Stimulated activated naive B cell treated with anti-CD40 and anti-IgM and Interleukin-4, amounts not matched to agents 10 μg/mL and 1 μg/mL and 100 μg/mL, for 72 hours (primary cell): ENCODE measurements around the gene GPR135.
A peak's percentile ranks its signal among the peaks of the same experiment; 100 is the strongest.

Experiments
- ATAC-seq, 2 donors: fragments of 150-1000 bp; cut with Tn5 transposase; replicated peaks; 2 replicates each; pipeline ENCODE4 v1.10.0; 2021; ENCODE audit warnings: moderate library complexity in 1 of 2
- DNase-seq: peaks from one replicate; pipeline ENCODE4 v3.0.0; 2021
- H3K27ac Mint-ChIP-seq: one replicate; pipeline ENCODE4 v1.8.0; 2022; ENCODE audit warnings: mild to moderate bottlenecking, mixed read lengths
- H3K27me3 Mint-ChIP-seq, 2 donors: one replicate each; pipeline ENCODE4 v1.8.0; 2022; ENCODE audit warnings: mixed read lengths in 2 of 2
- H3K36me3 Mint-ChIP-seq, 2 donors: one replicate each; pipeline ENCODE4 v1.8.0; 2022; ENCODE audit warnings: mixed read lengths in 2 of 2, mild to moderate bottlenecking in 1 of 2
- H3K4me1 Mint-ChIP-seq, 2 donors: one replicate each; pipeline ENCODE4 v1.8.0; 2022; ENCODE audit warnings: mixed read lengths in 2 of 2, mild to moderate bottlenecking in 1 of 2
- H3K4me3 Mint-ChIP-seq, 2 donors: one replicate each; pipeline ENCODE4 v1.8.0; 2022; ENCODE audit warnings: mild to moderate bottlenecking in 2 of 2, mixed read lengths in 2 of 2, moderate library complexity in 1 of 2
- H3K9me3 Mint-ChIP-seq, 2 donors: one replicate each; pipeline ENCODE4 v1.8.0; 2022; ENCODE audit warnings: mixed read lengths in 2 of 2, mild to moderate bottlenecking in 1 of 2

GPR135 gene

GRCh38 chr14:59483363-59483762 lies 18.2 kb upstream of the GPR135 start:
- Mint-ChIP-seq H3K4me3 (peak overlapping the region; percentile 90 to 94), H3K27ac (peak overlapping the region; percentile 95), H3K9me3 (no peaks in the 10 kb centered on the region), H3K27me3 (no peaks in the 10 kb centered on the region), H3K4me1 (peaks cover 28 to 49% of the 10 kb centered on the region in 2 donors), H3K36me3 (peaks cover 4 to 20% of the 10 kb centered on the region in 2 donors)
- no peak for ATAC-seq
- no peak for DNase-seq

DNA sequence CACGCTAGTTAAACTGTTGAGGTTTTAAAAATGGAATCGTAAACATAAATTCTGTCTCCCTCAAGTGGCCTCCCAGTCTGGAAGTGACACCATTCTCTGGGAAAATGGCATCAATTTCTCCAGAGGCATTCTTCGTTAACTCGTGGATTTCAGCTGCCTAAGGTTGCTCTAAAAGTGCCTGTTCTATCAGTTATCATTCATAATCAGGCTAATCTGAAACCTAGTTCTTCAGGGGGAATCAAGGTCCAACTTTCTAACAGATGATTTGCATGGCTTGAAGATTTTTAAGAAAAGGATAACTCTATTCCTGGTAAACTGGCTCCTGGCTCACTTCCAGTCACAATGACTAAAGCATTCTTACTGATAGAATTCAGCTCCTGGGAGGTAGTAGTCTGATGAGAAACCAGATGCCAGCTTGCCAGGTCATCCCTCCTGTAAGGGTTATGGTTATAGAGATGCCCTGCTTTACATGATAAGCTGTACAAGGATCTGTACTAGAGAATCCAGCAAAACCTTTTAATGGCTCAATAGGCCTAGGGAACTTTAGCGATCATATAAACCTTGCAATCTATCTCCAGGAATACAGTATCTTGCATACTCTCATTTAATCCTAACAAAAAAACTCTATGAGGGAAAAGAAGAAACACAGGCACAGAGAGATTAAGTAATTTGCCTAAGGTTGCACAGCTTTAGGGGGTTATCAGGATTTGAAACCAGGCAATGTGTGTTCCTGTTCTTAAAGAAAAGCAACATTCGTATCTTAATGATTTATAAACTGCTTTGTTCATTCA lies 17.6 kb upstream of the GPR135 start:
- H3K9me3 Mint-ChIP-seq, result no peaks in the 10 kb centered on the region
- peaks cover 26 to 49% of the 10 kb centered on the region in 2 donors for H3K4me1 Mint-ChIP-seq
- ATAC-seq (no peak), DNase-seq (no peak)
- no peak overlapping the region for H3K27ac Mint-ChIP-seq
- H3K27me3 Mint-ChIP-seq, result no peaks in the 10 kb centered on the region
- H3K36me3 Mint-ChIP-seq, result peaks cover 2 to 16% of the 10 kb centered on the region in 2 donors
- peak overlapping the region; percentile 90 to 94 for H3K4me3 Mint-ChIP-seq

DNA sequence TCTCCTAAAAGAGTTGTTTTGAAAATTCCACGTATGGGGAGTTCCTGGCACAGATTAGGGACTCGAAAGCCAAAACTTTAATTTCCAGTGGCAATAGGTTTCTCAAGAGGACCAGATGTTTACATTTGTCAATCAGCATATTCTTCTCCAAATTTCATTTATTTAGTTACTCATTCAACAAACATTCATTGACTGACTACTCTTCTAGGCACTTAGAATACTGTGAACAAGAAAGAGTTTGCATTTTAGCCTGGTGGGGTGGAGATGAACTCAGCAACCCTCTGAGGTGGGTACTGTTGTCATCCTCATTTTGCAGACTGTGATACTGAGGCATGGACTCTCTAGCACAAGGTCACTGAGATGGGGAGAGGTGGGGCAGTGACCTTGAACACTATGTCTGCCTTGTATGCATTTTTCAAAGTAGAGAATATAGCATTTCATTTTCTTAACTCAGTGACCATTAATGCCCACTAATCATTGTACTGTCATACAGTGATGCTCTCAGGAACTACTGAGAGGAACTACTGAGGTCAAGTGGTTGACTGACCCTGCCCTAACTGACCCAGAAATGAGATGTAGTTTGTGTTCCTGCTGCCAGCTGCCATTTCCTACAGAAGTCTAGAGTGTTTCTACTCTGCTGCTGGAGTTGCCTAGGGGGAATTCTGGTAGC lies 16.8 kb upstream of the GPR135 start:
- H3K4me1 Mint-ChIP-seq, result peaks cover 28 to 49% of the 10 kb centered on the region in 2 donors

GRCh38 chr14:59481407-59481806 lies 16.2 kb upstream of the GPR135 start:
- peaks cover 28 to 49% of the 10 kb centered on the region in 2 donors for H3K4me1 Mint-ChIP-seq
- no peak overlapping the region for H3K27ac Mint-ChIP-seq
- peak overlapping the region in 1 of 2 donors; percentile 14 for H3K4me3 Mint-ChIP-seq
- ATAC-seq, result no peak
- H3K27me3 Mint-ChIP-seq, result no peaks in the 10 kb centered on the region
- H3K9me3 Mint-ChIP-seq, result no peaks in the 10 kb centered on the region
- DNase-seq, result no peak
- H3K36me3 Mint-ChIP-seq, result peaks cover 5 to 18% of the 10 kb centered on the region in 2 donors

More for the DNA sequence above, 16.8 kb upstream of the GPR135 start:
- Mint-ChIP-seq H3K9me3 (no peaks in the 10 kb centered on the region), H3K27ac (no peak overlapping the region), H3K4me3 (peak overlapping the region in 1 of 2 donors; percentile 90), H3K27me3 (no peaks in the 10 kb centered on the region), H3K36me3 (peaks cover 2 to 16% of the 10 kb centered on the region in 2 donors)
- no peak for ATAC-seq
- no peak for DNase-seq

DNA sequence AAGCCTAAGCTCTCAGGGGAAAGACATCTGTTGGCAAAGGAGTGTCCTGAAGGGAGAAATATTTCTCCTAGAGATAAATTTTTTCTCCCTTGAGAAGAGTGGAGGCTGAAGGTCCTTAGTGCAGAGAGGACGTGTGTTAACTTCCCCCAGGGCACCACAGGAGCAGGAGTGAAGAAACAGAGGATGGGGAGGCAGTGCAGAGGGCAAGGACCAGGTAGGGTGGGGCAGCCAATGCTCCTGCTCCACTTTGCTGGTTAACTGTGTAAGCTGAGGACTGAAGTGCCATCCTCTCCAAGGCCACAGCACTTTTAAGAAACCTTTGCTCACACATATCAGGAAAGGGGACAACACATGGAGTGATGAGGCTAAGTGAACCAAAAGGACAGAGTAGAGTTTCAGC lies 15.0 kb upstream of the GPR135 start:
- H3K9me3 Mint-ChIP-seq, result no peaks in the 10 kb centered on the region
- H3K4me1 Mint-ChIP-seq, result peaks cover 25 to 42% of the 10 kb centered on the region in 2 donors
- no peak for DNase-seq
- peaks cover 6 to 20% of the 10 kb centered on the region in 2 donors for H3K36me3 Mint-ChIP-seq
- no peaks in the 10 kb centered on the region for H3K27me3 Mint-ChIP-seq
- no peak overlapping the region for H3K27ac Mint-ChIP-seq
- H3K4me3 Mint-ChIP-seq, result no peak overlapping the region
- ATAC-seq, result no peak

DNA sequence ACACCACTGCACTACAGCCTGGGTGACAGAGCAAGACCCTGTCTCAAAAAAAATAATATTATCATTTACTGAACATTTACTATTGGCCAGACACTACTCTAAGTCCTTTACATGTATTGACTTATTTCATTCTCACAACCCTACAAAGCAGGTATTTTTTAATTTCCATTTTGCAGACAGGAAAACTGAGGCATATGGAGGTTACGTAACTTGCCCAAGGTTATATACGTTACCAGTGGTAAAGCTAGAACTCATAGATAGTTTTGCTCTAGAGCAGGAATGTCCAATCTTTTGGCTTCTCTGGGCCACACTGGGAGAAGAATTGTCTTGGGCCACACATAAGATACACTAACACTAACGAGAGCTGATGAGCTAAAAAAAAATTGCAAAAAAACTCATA lies 13.4 kb upstream of the GPR135 start:
- no peak for DNase-seq
- no peak for ATAC-seq
- H3K4me3 Mint-ChIP-seq, result no peak overlapping the region
- peaks cover 9 to 22% of the 10 kb centered on the region in 2 donors for H3K36me3 Mint-ChIP-seq
- no peaks in the 10 kb centered on the region for H3K27me3 Mint-ChIP-seq
- H3K27ac Mint-ChIP-seq, result no peak overlapping the region
- no peaks in the 10 kb centered on the region for H3K9me3 Mint-ChIP-seq
- peaks cover 25 to 39% of the 10 kb centered on the region in 2 donors for H3K4me1 Mint-ChIP-seq

DNA sequence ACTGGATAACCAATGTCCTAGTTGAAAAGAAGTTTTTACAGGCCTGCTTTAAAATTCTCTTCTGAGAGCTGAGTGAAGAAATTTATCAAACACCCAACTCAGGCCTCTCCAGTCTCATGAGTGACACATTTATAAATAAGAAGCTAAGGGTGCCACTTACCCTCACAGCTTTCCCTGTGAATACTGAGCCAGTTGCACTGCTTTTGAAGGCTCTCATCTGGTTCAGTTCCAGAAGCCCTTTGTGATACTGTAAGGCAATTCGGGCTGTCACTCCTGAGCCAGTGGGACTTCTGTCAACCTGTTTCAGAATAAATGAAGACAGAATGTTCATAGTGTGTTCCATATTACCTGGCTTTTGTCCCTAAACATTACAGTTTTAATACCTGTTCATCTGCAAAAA lies 10.5 kb upstream of the GPR135 start:
- peaks cover 15 to 28% of the 10 kb centered on the region in 2 donors for H3K36me3 Mint-ChIP-seq
- ATAC-seq (no peak), DNase-seq (no peak)
- no peak overlapping the region for H3K4me3 Mint-ChIP-seq
- H3K9me3 Mint-ChIP-seq, result no peaks in the 10 kb centered on the region
- H3K27me3 Mint-ChIP-seq, result no peaks in the 10 kb centered on the region
- H3K27ac Mint-ChIP-seq, result no peak overlapping the region
- peaks cover 9 to 11% of the 10 kb centered on the region in 2 donors for H3K4me1 Mint-ChIP-seq

- Mint-ChIP-seq H3K9me3 (no peaks in the 10 kb centered on the region), H3K4me3 (no peak overlapping the region), H3K36me3 (peaks cover 15 to 19% of the 10 kb centered on the region in 2 donors), H3K4me1 (peaks cover 0 to 2% of the 10 kb centered on the region in 2 donors), H3K27me3 (no peaks in the 10 kb centered on the region), H3K27ac (no peak overlapping the region)
- ATAC-seq (no peak), DNase-seq (no peak)
These were observed 9.0 kb upstream of the GPR135 start for GRCh38 chr14:59474172-59474571.

DNA sequence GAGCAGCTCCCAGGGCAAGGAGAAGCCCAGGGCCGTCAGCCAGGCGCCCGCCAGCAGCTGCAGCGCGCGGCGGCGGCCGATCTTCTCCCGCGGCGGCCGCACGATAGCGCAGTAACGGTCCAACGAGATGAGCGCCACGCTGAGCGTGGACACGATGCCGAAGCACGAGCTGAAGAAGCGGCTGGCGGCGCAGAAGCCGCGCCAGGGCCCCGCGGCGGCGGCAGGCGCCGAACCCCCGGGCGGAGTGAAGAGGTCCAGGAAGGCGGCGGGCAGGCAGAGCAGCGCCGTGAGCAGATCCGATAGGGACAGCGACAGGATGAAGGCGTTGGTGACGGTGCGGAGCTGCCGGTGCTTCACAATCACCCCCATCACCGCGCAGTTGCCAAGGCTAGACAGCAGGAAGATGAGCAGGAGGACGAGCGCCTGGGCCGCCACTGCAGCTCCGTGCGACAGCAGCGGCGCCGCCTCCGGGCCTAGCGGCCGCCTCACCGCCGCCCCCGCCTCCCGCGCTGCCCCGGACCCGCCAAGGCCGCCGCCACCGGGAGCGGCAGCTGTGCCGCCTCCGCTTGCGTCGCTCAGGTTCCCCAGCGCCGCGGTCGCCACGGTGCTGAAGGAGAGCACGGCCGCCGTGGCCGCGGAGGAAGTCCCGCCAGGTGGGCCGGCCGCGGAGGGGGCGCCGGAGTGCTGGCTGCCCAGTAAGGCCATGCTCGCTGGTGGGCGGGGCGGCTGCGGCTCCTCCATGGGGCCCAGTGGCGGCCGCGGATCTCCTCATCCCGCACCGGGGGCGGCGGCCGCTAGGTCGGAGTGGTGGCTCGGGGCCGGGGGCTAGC lies 479 bp downstream of the GPR135 start:
- Mint-ChIP-seq H3K4me1 (peaks cover 5 to 8% of the 10 kb centered on the region in 2 donors), H3K27me3 (peaks cover 5 to 11% of the 10 kb centered on the region in 2 donors), H3K27ac (peak overlapping the region; percentile 89), H3K4me3 (peak overlapping the region; percentile 86 to 89), H3K36me3 (peaks cover 10 to 17% of the 10 kb centered on the region in 2 donors), H3K9me3 (no peaks in the 10 kb centered on the region)
- peak; percentile 74 to 76 for ATAC-seq
- DNase-seq, result peak; percentile 24

DNA sequence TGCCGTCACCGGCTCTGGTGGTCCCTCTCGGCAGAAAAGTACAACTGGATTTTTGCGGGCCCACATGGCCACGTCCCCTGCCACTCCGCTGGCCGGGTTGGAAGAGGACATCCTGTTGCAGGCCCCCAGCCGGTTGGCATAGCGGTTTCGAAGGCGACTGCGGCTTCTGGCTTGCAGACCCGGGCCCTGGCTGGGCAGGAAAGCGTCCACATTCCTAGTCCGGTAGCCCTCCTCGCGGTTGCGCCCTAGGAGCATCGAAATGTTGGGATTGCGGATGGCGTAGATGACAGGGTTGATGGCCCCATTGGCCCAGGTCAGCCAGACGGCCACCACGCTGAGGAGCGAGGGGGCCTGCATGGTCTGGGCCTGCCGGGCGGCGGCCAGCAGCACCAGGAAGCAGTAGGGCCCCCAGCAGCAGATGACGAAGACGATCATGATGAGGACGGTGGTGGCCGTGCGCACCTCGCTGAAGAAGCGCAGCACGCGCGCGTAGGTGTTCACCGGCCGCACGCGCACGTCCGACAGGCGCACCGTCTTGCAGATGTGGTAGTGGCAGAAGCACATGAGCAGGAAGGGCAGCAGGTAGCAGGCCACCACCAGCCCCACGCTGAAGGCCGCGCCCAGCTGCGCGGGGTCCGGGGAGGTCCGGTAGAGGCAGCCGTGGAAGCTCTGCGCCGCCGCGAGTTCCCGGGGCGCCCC lies 1.2 kb downstream of the GPR135 start:
- Mint-ChIP-seq H3K36me3 (peaks cover 16 to 23% of the 10 kb centered on the region in 2 donors), H3K4me3 (peak overlapping the region; percentile 86 to 89), H3K27me3 (peaks cover 5 to 15% of the 10 kb centered on the region in 2 donors), H3K27ac (peak overlapping the region; percentile 72), H3K4me1 (peaks cover 5 to 8% of the 10 kb centered on the region in 2 donors), H3K9me3 (no peaks in the 10 kb centered on the region)
- DNase-seq, result peak; percentile 18
- ATAC-seq, result peak; percentile 41 to 62

- no peaks in the 10 kb centered on the region for H3K9me3 Mint-ChIP-seq
- DNase-seq (no peak), ATAC-seq (no peak)
- peaks cover 5 to 8% of the 10 kb centered on the region in 2 donors for H3K4me1 Mint-ChIP-seq
- H3K27me3 Mint-ChIP-seq, result peaks cover 5 to 15% of the 10 kb centered on the region in 2 donors
- H3K36me3 Mint-ChIP-seq, result peaks cover 25 to 37% of the 10 kb centered on the region in 2 donors
- H3K4me3 Mint-ChIP-seq, result no peak overlapping the region
- no peak overlapping the region for H3K27ac Mint-ChIP-seq
These were observed 3.3 kb downstream of the GPR135 start for GRCh38 chr14:59461891-59462290.

DNA sequence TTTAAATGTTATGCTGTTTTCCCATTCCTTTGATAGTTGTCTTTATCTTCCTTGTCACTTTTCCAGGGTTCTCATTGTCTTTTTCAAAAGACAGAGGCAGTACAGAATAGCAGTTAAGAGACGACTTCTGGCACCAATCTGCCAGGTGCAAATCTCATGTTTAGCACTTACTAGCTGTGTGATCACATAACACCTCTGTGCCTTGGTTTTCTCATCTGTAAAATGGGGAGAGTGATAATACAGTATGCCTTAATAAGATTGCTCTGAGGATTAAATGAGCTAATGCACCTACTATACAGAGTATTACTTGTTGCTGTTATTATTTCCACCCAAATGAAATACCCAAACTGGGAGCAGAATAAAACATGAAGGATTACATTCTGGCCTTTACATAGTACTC lies 4.8 kb downstream of the GPR135 start:
- H3K27me3 Mint-ChIP-seq, result peaks cover 5 to 15% of the 10 kb centered on the region in 2 donors
- H3K4me1 Mint-ChIP-seq, result peaks cover 3 to 8% of the 10 kb centered on the region in 2 donors
- ATAC-seq (no peak), DNase-seq (no peak)
- no peaks in the 10 kb centered on the region for H3K9me3 Mint-ChIP-seq
- peaks cover 34 to 48% of the 10 kb centered on the region in 2 donors for H3K36me3 Mint-ChIP-seq
- no peak overlapping the region for H3K27ac Mint-ChIP-seq
- H3K4me3 Mint-ChIP-seq, result no peak overlapping the region

- no peak for DNase-seq
- H3K4me1 Mint-ChIP-seq, result no peaks in the 10 kb centered on the region
- no peak overlapping the region for H3K4me3 Mint-ChIP-seq
- H3K36me3 Mint-ChIP-seq, result peaks cover 42 to 63% of the 10 kb centered on the region in 2 donors
- H3K27me3 Mint-ChIP-seq, result peaks cover 5 to 15% of the 10 kb centered on the region in 2 donors
- H3K9me3 Mint-ChIP-seq, result no peaks in the 10 kb centered on the region
- no peak for ATAC-seq
- H3K27ac Mint-ChIP-seq, result no peak overlapping the region
These were observed 6.7 kb downstream of the GPR135 start for GRCh38 chr14:59458486-59458885.
